Measurements from ENCODE around the gene SLC2A13. TPM values are rescaled to one million over a fixed set of nuclear protein-coding genes. Genes with fewer than 3 reads are reported as not detected.

Gene SLC2A13
- total RNA-seq, 1 donor from 2014 or later = 7.4 TPM

DNA sequence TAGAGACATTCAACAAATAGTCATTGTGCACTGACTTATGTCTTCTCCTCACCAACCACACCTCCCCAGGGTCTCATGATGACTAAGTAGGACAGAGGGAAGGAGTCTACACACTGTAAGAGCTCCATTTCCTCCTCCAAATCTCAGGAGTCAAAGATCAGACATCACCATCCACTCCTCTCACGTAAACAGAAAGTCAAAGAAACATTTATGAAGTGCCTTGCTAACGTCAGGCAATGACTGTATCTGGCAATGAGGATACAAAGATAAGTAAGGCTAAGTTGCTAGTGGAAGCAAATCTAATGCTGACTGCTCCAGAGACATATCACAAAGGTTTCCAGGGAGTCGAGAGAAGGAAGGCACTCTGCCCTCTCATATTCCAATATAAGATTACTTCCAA is 88.9 kb downstream of the SLC2A13 start:
- Mint-ChIP-seq H3K27me3 (ENCODE audit: low read depth) (no peaks in the 10 kb centered on the region), H3K4me3 (no peak overlapping the region), H3K36me3 (peaks cover 2% of the 10 kb centered on the region), H3K9me3 (no peaks in the 10 kb centered on the region), H3K27ac (no peak overlapping the region), H3K4me1 (peaks cover 3% of the 10 kb centered on the region)
- TF ChIP-seq, protein P1, sequence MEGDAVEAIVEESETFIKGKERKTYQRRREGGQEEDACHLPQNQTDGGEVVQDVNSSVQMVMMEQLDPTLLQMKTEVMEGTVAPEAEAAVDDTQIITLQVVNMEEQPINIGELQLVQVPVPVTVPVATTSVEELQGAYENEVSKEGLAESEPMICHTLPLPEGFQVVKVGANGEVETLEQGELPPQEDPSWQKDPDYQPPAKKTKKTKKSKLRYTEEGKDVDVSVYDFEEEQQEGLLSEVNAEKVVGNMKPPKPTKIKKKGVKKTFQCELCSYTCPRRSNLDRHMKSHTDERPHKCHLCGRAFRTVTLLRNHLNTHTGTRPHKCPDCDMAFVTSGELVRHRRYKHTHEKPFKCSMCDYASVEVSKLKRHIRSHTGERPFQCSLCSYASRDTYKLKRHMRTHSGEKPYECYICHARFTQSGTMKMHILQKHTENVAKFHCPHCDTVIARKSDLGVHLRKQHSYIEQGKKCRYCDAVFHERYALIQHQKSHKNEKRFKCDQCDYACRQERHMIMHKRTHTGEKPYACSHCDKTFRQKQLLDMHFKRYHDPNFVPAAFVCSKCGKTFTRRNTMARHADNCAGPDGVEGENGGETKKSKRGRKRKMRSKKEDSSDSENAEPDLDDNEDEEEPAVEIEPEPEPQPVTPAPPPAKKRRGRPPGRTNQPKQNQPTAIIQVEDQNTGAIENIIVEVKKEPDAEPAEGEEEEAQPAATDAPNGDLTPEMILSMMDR (IDR thresholded peaks at IDR 0.05; ENCODE audit: unreplicated experiment) = no peak
- DNase-seq (ENCODE audit: low spot score in 2 of 2, unreplicated experiment in 2 of 2) = no peak

DNA sequence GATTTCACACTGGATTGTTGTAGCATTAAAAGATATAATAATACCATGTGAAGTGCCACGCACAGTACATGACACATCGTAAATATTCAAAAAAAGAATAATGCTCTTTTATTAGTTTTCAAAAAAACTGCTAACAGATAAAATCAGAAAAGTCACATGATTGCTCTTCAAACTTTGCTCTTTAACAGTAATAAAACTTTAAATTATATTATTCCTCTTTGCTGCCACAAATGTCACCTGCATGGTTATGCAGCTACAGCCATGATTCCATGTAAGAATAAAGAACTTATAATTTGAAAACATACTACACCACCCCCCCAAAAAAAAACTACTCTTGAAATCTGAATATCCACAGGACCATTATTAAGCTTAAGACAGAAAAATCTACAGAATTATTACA is 90.0 kb downstream of the SLC2A13 start:
- Mint-ChIP-seq H3K27ac (no peak overlapping the region), H3K4me1 (peaks cover 3% of the 10 kb centered on the region)
- TF ChIP-seq, protein P1 (IDR thresholded peaks at IDR 0.05; ENCODE audit: unreplicated experiment) = no peak

DNA sequence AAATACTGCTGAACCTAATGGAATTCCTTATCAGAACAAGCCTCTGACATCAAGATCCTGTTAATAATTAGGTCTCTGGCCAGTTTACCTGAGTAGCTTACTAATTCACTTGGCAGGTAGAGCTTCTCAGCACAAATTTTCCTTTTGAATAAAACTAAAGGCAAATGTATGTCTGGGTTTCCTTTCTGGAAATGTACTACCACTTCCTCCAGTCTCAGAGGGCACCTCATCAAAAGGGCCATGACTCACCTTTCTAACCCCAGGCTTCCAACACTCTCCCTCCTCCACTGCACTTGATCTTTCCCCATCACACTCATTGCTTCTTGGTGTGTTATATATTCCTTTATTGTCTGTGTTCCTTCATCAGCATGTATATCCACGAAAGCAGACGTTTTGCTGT is 90.5 kb downstream of the SLC2A13 start:
- peaks cover 2% of the 10 kb centered on the region for H3K36me3 Mint-ChIP-seq
- H3K27ac Mint-ChIP-seq = no peak overlapping the region
- H3K4me3 Mint-ChIP-seq = no peak overlapping the region
- no peaks in the 10 kb centered on the region for H3K27me3 Mint-ChIP-seq (ENCODE audit: low read depth)
- H3K9me3 Mint-ChIP-seq = no peaks in the 10 kb centered on the region
- TF ChIP-seq, protein P1 (IDR thresholded peaks at IDR 0.05; ENCODE audit: unreplicated experiment) = no peak
- H3K4me1 Mint-ChIP-seq = peaks cover 3% of the 10 kb centered on the region
- DNase-seq (ENCODE audit: low spot score in 2 of 2, unreplicated experiment in 2 of 2) = no peak

More for the DNA sequence above, 90.0 kb downstream of the SLC2A13 start:
- no peak for DNase-seq (ENCODE audit: low spot score in 2 of 2, unreplicated experiment in 2 of 2)
- Mint-ChIP-seq H3K27me3 (ENCODE audit: low read depth) (no peaks in the 10 kb centered on the region), H3K9me3 (no peaks in the 10 kb centered on the region), H3K4me3 (no peak overlapping the region), H3K36me3 (peaks cover 2% of the 10 kb centered on the region)

DNA sequence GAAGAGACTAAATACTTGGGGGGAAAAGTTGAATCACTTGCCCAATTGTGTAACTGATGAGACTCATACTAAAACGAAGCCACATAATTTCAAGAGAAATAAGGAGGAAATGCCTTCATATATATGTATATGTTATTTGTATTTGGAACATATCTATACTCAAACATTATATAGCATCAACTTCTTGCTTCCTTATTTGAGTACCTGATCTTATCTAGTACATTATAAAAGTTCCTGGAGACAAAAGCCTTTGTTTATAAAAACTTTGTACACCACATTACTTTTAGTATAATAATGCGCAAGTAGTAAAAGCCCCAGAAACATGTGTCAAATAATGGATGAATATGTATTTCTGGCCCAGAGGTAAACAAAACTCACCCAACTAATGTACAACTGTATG is 92.0 kb downstream of the SLC2A13 start:
- TF ChIP-seq, protein P1 (IDR thresholded peaks at IDR 0.05; ENCODE audit: unreplicated experiment) = no peak
- no peaks in the 10 kb centered on the region for H3K27me3 Mint-ChIP-seq (ENCODE audit: low read depth)

DNA sequence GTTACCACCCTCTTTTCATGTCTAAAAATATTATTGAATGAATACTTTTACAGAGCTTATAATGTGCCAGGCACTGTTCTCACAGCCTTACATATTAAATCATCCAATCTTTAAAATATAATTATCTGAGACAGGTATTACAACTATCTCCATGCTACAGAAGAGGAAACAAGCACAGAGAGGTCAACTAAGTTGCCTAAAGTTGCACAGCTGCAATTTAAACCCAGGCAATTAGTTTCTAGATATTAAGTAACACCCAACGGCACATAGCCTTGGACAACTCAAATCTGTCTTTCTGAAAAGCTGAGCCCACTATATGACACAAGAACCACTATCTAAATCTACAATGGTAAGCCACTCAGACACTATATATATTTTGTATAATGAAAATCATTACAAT is 92.6 kb downstream of the SLC2A13 start:
- peaks cover 3% of the 10 kb centered on the region for H3K4me1 Mint-ChIP-seq
- H3K36me3 Mint-ChIP-seq = peaks cover 2% of the 10 kb centered on the region
- H3K4me3 Mint-ChIP-seq = no peak overlapping the region
- no peaks in the 10 kb centered on the region for H3K27me3 Mint-ChIP-seq (ENCODE audit: low read depth)
- DNase-seq (ENCODE audit: low spot score in 2 of 2, unreplicated experiment in 2 of 2) = no peak
- H3K27ac Mint-ChIP-seq = no peak overlapping the region
- no peaks in the 10 kb centered on the region for H3K9me3 Mint-ChIP-seq
- TF ChIP-seq, protein P1 (IDR thresholded peaks at IDR 0.05; ENCODE audit: unreplicated experiment) = no peak

More for the DNA sequence above, 92.0 kb downstream of the SLC2A13 start:
- Mint-ChIP-seq H3K27ac (no peak overlapping the region), H3K36me3 (peaks cover 2% of the 10 kb centered on the region), H3K4me1 (peaks cover 3% of the 10 kb centered on the region), H3K9me3 (no peaks in the 10 kb centered on the region), H3K4me3 (no peak overlapping the region)
- DNase-seq (ENCODE audit: low spot score in 2 of 2, unreplicated experiment in 2 of 2) = no peak

DNA sequence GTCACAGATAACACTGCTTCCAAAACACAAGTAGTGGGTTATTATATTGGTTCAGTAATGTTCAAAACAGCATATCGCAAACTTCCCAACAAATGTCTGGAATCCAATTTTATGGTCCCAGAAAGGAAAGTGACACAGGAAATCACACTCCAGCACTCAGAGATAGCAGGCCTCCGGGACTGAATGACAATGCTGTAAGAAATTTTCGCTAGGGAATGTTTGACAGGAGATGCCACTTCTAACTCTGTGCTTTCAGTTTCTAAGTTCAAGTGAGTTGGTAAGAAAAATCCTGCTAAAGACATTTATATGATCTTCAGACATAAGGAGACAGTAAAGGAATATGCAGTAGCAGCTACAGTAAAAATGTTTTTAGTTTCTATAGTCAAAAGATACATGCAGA is 93.2 kb downstream of the SLC2A13 start:
- TF ChIP-seq, protein P1 (IDR thresholded peaks at IDR 0.05; ENCODE audit: unreplicated experiment) = no peak
- no peaks in the 10 kb centered on the region for H3K27me3 Mint-ChIP-seq (ENCODE audit: low read depth)
- no peak overlapping the region for H3K4me3 Mint-ChIP-seq
- no peak overlapping the region for H3K27ac Mint-ChIP-seq
- H3K4me1 Mint-ChIP-seq = peaks cover 3% of the 10 kb centered on the region
- no peak for DNase-seq (ENCODE audit: low spot score in 2 of 2, unreplicated experiment in 2 of 2)
- no peaks in the 10 kb centered on the region for H3K9me3 Mint-ChIP-seq
- H3K36me3 Mint-ChIP-seq = peaks cover 2% of the 10 kb centered on the region
